Ovary (tissue), 9 donors: ENCODE measurements around the gene CDKL5. TPM values are rescaled to one million over a fixed set of nuclear protein-coding genes. Genes with fewer than 3 reads are reported as not detected.

ENCODE experiments used
- DNase-seq, 5 donors: peaks; one replicate each; pipeline ENCODE4 v3.0.0-alpha.2; 2019 to 2020
- H3K27ac ChIP-seq, 2 donors: fragments of 200-600 bp; one replicate each; pipeline versions ENCODE4 v1.5.1 to v1.8.0; 2019 to 2022
- H3K27me3 ChIP-seq: fragments of 200-600 bp; one replicate; pipeline ENCODE4 v1.8.0; 2022
- H3K36me3 ChIP-seq: fragments of 200-600 bp; sonication (generic); one replicate; pipeline ENCODE4 v1.5.1; 2019
- H3K4me1 ChIP-seq: one replicate; pipeline ENCODE4 v1.8.1; 2013; ENCODE audit warnings: mild to moderate bottlenecking, moderate library complexity; ENCODE audit not compliant: insufficient read depth
- H3K4me3 ChIP-seq: fragments of 200-600 bp; sonication (generic); one replicate; pipeline ENCODE4 v1.5.1; 2017
- H3K9me3 ChIP-seq, 2 donors: fragments of 200-600 bp in 1 of 2; sonication (generic) in 1 of 2; one replicate each; pipeline versions ENCODE4 v1.5.1 to v1.8.1; 2013 to 2019; ENCODE audit warnings: mild to moderate bottlenecking in 1 of 2, moderate library complexity in 1 of 2
- CTCF ChIP-seq, 3 donors: fragments of 450-650 bp in 2 of 3; fragments of 200-600 bp in 1 of 3; IDR thresholded peaks; one replicate each; pipeline versions ENCODE4 v1.5.1 to v1.8.0; 2016 to 2022; ENCODE audit warnings: antibody characterized with exemption in 3 of 3, mild to moderate bottlenecking in 1 of 3
- EP300 ChIP-seq: sonication (generic); formaldehyde crosslinking; IDR thresholded peaks from one replicate; pipeline ENCODE4 v1.6.1; 2017; ENCODE audit warnings: antibody characterized with exemption
- POLR2A ChIP-seq: fragments of 450-650 bp; IDR thresholded peaks from one replicate; pipeline ENCODE4 v1.6.1; 2017; ENCODE audit warnings: antibody characterized with exemption, mild to moderate bottlenecking, moderate library complexity
- WGBS, 3 donors: extraction: QIAGEN DNeasy Blood & Tissue Kit in 1 of 3; methylation state at CpG; one replicate each; pipeline versions ENCODE4 v1.1.5 to v1.1.7; 2013 to 2017; 5-methylcytosine and 5-hydroxymethylcytosine counted together
- intact Hi-C, 4 donors: fragments of 100-400 bp; cut with DNase I; formaldehyde crosslinking; loops; one replicate each; pipeline versions ENCODE4 v1.11.0 to v1.15.1; 2022 to 2023
- polyA plus RNA-seq, 2 donors: library from polyadenylated mRNA; stranded (reverse); fragments of 200-250 nt in 1 of 2; fragments of 350-450 nt in 1 of 2; fragmentation: Illumina TruSeq in 1 of 2; extraction: RNeasy Lipid Tissue Mini Kit (QIAGEN cat#74804) in 1 of 2; gene quantifications; one replicate each; pipeline ENCODE4 v1.2.3, GENCODE V29; 2013 to 2014
- total RNA-seq, 7 donors: library from RNA; depleted of rRNA in 2 of 7; stranded (reverse); fragments of >200 nt in 2 of 7; fragmentation: NEBNext Ultra II Directional in 3 of 7; extraction: Animal tissue kit (Norgen Biotek cat#: 25700) in 3 of 7; gene quantifications; one replicate each; pipeline versions ENCODE4 v1.1.0 to v1.2.4, GENCODE V29; 2016 to 2023
- donor health status: DM: no; HTN: no; CAD: no; lungs with moderate emphysema.
- donor health status: DM: no; HTN: no; CAD: no.
- donor health status: Bipolar disorder and iron deficiency.
- donor health status: DM: yes; HTN: yes; CAD: no.
- donor health status: DM: no; HTN: no; CAD: no.
- donor health status: DM: yes; HTN: yes; CAD: no.

Gene CDKL5
- total and polyA plus RNA-seq, 9 donors: 2.6 to 18.5 (median 12.2) TPM

- intact Hi-C loops: no loop called here
- H3K9me3 ChIP-seq: no peaks in the 10 kb centered on the region
- no peak for TF ChIP-seq POLR2A
- no peak for TF ChIP-seq CTCF (IDR thresholded peaks at IDR 0.05)
- no peak for TF ChIP-seq EP300
- no peaks in the 10 kb centered on the region for H3K4me1 ChIP-seq
- no peak for DNase-seq
- no peak overlapping the region for H3K4me3 ChIP-seq
- 22 to 36% (median 24%) methylated on average over 2 of the region's 2 CpGs for WGBS, 3 donors
- no peaks in the 10 kb centered on the region for H3K36me3 ChIP-seq
- no peaks in the 10 kb centered on the region for H3K27me3 ChIP-seq
- H3K27ac ChIP-seq: no peak overlapping the region
Measured at GRCh38 chrX:18598413-18598812, 173.0 kb downstream of the CDKL5 start.

GRCh38 chrX:18607966-18608365 lies 182.6 kb downstream of the CDKL5 start:
- 63 to 70% (median 65%) methylated on average over 4 of the region's 4 CpGs for WGBS, 3 donors
- Histone ChIP-seq H3K4me3 (no peak overlapping the region), H3K4me1 (no peaks in the 10 kb centered on the region), H3K9me3 (no peaks in the 10 kb centered on the region), H3K36me3 (no peaks in the 10 kb centered on the region), H3K27ac (no peak overlapping the region), H3K27me3 (no peaks in the 10 kb centered on the region)
- intact Hi-C loops: no loop called here
- TF ChIP-seq CTCF (IDR thresholded peaks at IDR 0.05) (no peak), POLR2A (no peak), EP300 (no peak)
- DNase-seq: no peak

- Histone ChIP-seq H3K36me3 (no peaks in the 10 kb centered on the region), H3K27me3 (no peaks in the 10 kb centered on the region), H3K9me3 (no peaks in the 10 kb centered on the region), H3K4me3 (no peak overlapping the region), H3K27ac (no peak overlapping the region), H3K4me1 (no peaks in the 10 kb centered on the region)
- intact Hi-C loops: loop anchor here in 1 of 4 donors (10.0 kb wide), 1 partner anchor 1259 kb away; no protein-coding TSS in a partner anchor
- DNase-seq: no peak
- 85 to 88% (median 86%) methylated on average over 3 of the region's 3 CpGs for WGBS, 3 donors
- TF ChIP-seq EP300: no peak
- TF ChIP-seq POLR2A: no peak
- TF ChIP-seq CTCF (IDR thresholded peaks at IDR 0.05): no peak
Measured at GRCh38 chrX:18613930-18614639, 188.7 kb downstream of the CDKL5 start.

GRCh38 chrX:18616688-18617406 lies 191.4 kb downstream of the CDKL5 start:
- no peaks in the 10 kb centered on the region for H3K4me1 ChIP-seq
- DNase-seq: no peak
- intact Hi-C loops: loop anchor here in 1 of 4 donors (10.0 kb wide), 1 partner anchor 1262 kb away; no protein-coding TSS in a partner anchor
- 82 to 87% (median 85%) methylated on average over 8 of the region's 8 CpGs for WGBS, 3 donors
- no peaks in the 10 kb centered on the region for H3K36me3 ChIP-seq
- no peak overlapping the region for H3K4me3 ChIP-seq
- H3K27ac ChIP-seq: no peak overlapping the region
- TF ChIP-seq CTCF (IDR thresholded peaks at IDR 0.05) (no peak), EP300 (no peak), POLR2A (no peak)
- H3K9me3 ChIP-seq: no peaks in the 10 kb centered on the region
- no peaks in the 10 kb centered on the region for H3K27me3 ChIP-seq
